CD14-positive monocyte (primary cell): Measurements from ENCODE around the gene PRR15. TPM values are rescaled to one million over a fixed set of nuclear protein-coding genes. Genes with fewer than 3 reads are reported as not detected.

Source experiments
- DNase-seq, 3 donors: peaks; one replicate each; pipeline ENCODE4 v3.0.0-alpha.2; 2011 to 2022
- H2AFZ ChIP-seq: 2 replicates; pipeline ENCODE4 v1.6.0; 2012; ENCODE audit warnings: mild to moderate bottlenecking, low read depth, low read length, inconsistent platforms; ENCODE audit not compliant: insufficient read depth, poor library complexity, severe bottlenecking
- H3K27ac ChIP-seq, 2 donors: 1 replicate in 1 of 2; 2 replicates in 1 of 2; pipeline ENCODE4 v1.5.1; 2012 to 2013; ENCODE audit warnings: low read length in 2 of 2, control low read depth in 1 of 2, inconsistent platforms in 1 of 2, low read depth in 1 of 2, mild to moderate bottlenecking in 1 of 2
- H3K27me3 ChIP-seq, 2 donors: one replicate each; pipeline versions ENCODE4 v1.6.0 to v1.6.1; 2011 to 2013; ENCODE audit warnings: low read length in 2 of 2; ENCODE audit not compliant: control insufficient read depth in 2 of 2, insufficient read depth in 2 of 2
- H3K36me3 ChIP-seq, 2 donors: replicated peaks in 1 of 2; 1 replicate in 1 of 2; 2 replicates in 1 of 2; pipeline versions ENCODE4 v1.5.1 to v1.6.1; 2012 to 2013; ENCODE audit warnings: low read length in 2 of 2, control low read depth in 1 of 2, inconsistent platforms in 1 of 2, mild to moderate bottlenecking in 1 of 2; ENCODE audit not compliant: insufficient read depth in 2 of 2, control insufficient read depth in 1 of 2
- H3K4me1 ChIP-seq, 2 donors: 1 replicate in 1 of 2; 2 replicates in 1 of 2; pipeline versions ENCODE4 v1.5.1 to v1.6.1; 2012 to 2013; ENCODE audit warnings: low read length in 2 of 2, control low read depth in 1 of 2, inconsistent platforms in 1 of 2, mild to moderate bottlenecking in 1 of 2, moderate library complexity in 1 of 2; ENCODE audit not compliant: insufficient read depth in 2 of 2, control insufficient read depth in 1 of 2
- H3K4me2 ChIP-seq: replicated peaks from 2 replicates; pipeline ENCODE3; 2012; ENCODE audit warnings: low read length, moderate library complexity, mild to moderate bottlenecking; ENCODE audit not compliant: poor library complexity, severe bottlenecking; ENCODE audit errors: extremely low read depth
- H3K4me3 ChIP-seq, 3 experiments: fragments of 200-600 bp in 1 of 3; sonication (generic) in 1 of 3; replicated peaks in 1 of 3; 1 replicate in 2 of 3; 2 replicates in 1 of 3; pipeline ENCODE4 v1.5.1; 2011 to 2013; ENCODE audit warnings: low read length in 3 of 3, mild to moderate bottlenecking in 3 of 3, control low read depth in 2 of 3, low read depth in 2 of 3, inconsistent platforms in 1 of 3, moderate library complexity in 1 of 3
- H3K79me2 ChIP-seq: 2 replicates; pipeline ENCODE4 v1.6.0; 2012; ENCODE audit warnings: mild to moderate bottlenecking, control low read depth, inconsistent platforms, low read length, moderate library complexity; ENCODE audit not compliant: insufficient read depth
- H3K9ac ChIP-seq: 2 replicates; pipeline ENCODE4 v1.6.0; 2017; ENCODE audit warnings: low read length, mild to moderate bottlenecking; ENCODE audit not compliant: insufficient read depth, poor library complexity, severe bottlenecking
- H3K9me3 ChIP-seq, 2 donors: replicated peaks in 1 of 2; 1 replicate in 1 of 2; 2 replicates in 1 of 2; pipeline versions ENCODE4 v1.5.1 to v1.6.1; 2012 to 2013; ENCODE audit warnings: low read length in 2 of 2, control low read depth in 1 of 2; ENCODE audit not compliant: control insufficient read depth in 1 of 2, insufficient read depth in 1 of 2
- H4K20me1 ChIP-seq: 2 replicates; pipeline ENCODE4 v1.6.0; 2012; ENCODE audit warnings: mild to moderate bottlenecking, low read length, control low read depth, moderate library complexity; ENCODE audit not compliant: insufficient read depth
- H3K27ac Mint-ChIP-seq, 7 donors: one replicate each; pipeline ENCODE4 v1.8.0; 2020; ENCODE audit warnings: mild to moderate bottlenecking in 7 of 7, mixed read lengths in 7 of 7, moderate library complexity in 6 of 7, inconsistent platforms in 2 of 7
- H3K27me3 Mint-ChIP-seq, 3 donors: one replicate each; pipeline ENCODE4 v1.8.0; 2021 to 2022; ENCODE audit warnings: low read depth in 3 of 3, mild to moderate bottlenecking in 3 of 3, mixed read lengths in 3 of 3, moderate library complexity in 3 of 3, inconsistent platforms in 1 of 3
- H3K36me3 Mint-ChIP-seq, 2 donors: one replicate each; pipeline ENCODE4 v1.8.0; 2020; ENCODE audit warnings: mixed read lengths in 2 of 2, inconsistent platforms in 1 of 2, mild to moderate bottlenecking in 1 of 2
- H3K4me1 Mint-ChIP-seq: one replicate; pipeline ENCODE4 v1.8.0; 2020; ENCODE audit warnings: mild to moderate bottlenecking, mixed read lengths
- H3K4me3 Mint-ChIP-seq, 2 donors: one replicate each; pipeline ENCODE4 v1.8.0; 2020; ENCODE audit warnings: mild to moderate bottlenecking in 2 of 2, mixed read lengths in 2 of 2, moderate library complexity in 1 of 2
- H3K9me3 Mint-ChIP-seq, 7 donors: one replicate each; pipeline ENCODE4 v1.8.0; 2020 to 2022; ENCODE audit warnings: mixed read lengths in 7 of 7, mild to moderate bottlenecking in 6 of 7, moderate library complexity in 6 of 7, inconsistent platforms in 2 of 7
- WGBS: methylation state at CpG from one replicate; pipeline ENCODE4 v1.1.5; 2013; ENCODE audit warnings: missing lambda C conversion rate; ENCODE audit not compliant: insufficient coverage; 5-methylcytosine and 5-hydroxymethylcytosine counted together
- intact Hi-C, 2 donors: fragments of 100-400 bp; cut with micrococcal nuclease; formaldehyde crosslinking; loops; one replicate each; pipeline versions ENCODE4 v1.15.0 to v1.15.1; 2023
- polyA plus RNA-seq, 3 donors: library from polyadenylated mRNA; depleted of rRNA in 1 of 3; unstranded in 2 of 3; stranded (reverse) in 1 of 3; fragments of 300-500 nt in 2 of 3; fragments of >200 nt in 1 of 3; fragmentation: Illumina TruSeq in 2 of 3; gene quantifications; 1 replicate in 2 of 3; 2 replicates in 1 of 3; pipeline ENCODE4 v1.2.3, GENCODE V29; 2012 to 2021
- TF ChIP-seq, protein P1 (sequence below): fragments of 200-600 bp; IDR thresholded peaks from one replicate; pipeline ENCODE4 v1.8.0; 2022; ENCODE audit warnings: antibody characterized with exemption, mild to moderate bottlenecking

Gene PRR15
- polyA plus RNA-seq, 3 donors: not detected

GRCh38 chr7:29607889-29608288, 44.3 kb downstream of the PRR15 start:
- Histone ChIP-seq H3K9ac (no peak overlapping the region), H3K27me3 (no peaks in the 10 kb centered on the region), H3K4me1 (no peaks in the 10 kb centered on the region), H3K9me3 (no peaks in the 10 kb centered on the region), H2AFZ (no peak overlapping the region), H3K36me3 (no peaks in the 10 kb centered on the region), H3K27ac (no peak overlapping the region), H4K20me1 (no peaks in the 10 kb centered on the region), H3K4me2 (no peak overlapping the region), H3K4me3 (no peak overlapping the region), H3K79me2 (no peaks in the 10 kb centered on the region)
- Mint-ChIP-seq H3K4me1 (peaks cover 5% of the 10 kb centered on the region), H3K4me3 (no peak overlapping the region), H3K9me3 (peaks cover 0 to 4% (median 0%) of the 10 kb centered on the region in 7 donors), H3K36me3 (no peaks in the 10 kb centered on the region), H3K27me3 (peaks cover 2 to 6% (median 2%) of the 10 kb centered on the region in 3 donors), H3K27ac (no peak overlapping the region)
- intact Hi-C loops: no loop called here
- DNase-seq: no peak
- 83% methylated on average over 1 of the region's 4 CpGs for WGBS
- TF ChIP-seq, protein P1, sequence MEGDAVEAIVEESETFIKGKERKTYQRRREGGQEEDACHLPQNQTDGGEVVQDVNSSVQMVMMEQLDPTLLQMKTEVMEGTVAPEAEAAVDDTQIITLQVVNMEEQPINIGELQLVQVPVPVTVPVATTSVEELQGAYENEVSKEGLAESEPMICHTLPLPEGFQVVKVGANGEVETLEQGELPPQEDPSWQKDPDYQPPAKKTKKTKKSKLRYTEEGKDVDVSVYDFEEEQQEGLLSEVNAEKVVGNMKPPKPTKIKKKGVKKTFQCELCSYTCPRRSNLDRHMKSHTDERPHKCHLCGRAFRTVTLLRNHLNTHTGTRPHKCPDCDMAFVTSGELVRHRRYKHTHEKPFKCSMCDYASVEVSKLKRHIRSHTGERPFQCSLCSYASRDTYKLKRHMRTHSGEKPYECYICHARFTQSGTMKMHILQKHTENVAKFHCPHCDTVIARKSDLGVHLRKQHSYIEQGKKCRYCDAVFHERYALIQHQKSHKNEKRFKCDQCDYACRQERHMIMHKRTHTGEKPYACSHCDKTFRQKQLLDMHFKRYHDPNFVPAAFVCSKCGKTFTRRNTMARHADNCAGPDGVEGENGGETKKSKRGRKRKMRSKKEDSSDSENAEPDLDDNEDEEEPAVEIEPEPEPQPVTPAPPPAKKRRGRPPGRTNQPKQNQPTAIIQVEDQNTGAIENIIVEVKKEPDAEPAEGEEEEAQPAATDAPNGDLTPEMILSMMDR: no peak

- Mint-ChIP-seq H3K27ac (no peak overlapping the region), H3K4me3 (no peak overlapping the region), H3K27me3 (peaks cover 2 to 4% (median 2%) of the 10 kb centered on the region in 3 donors), H3K9me3 (peaks cover 0 to under 1% (median 0%) of the 10 kb centered on the region in 7 donors), H3K4me1 (peaks cover 5% of the 10 kb centered on the region), H3K36me3 (no peaks in the 10 kb centered on the region)
- Histone ChIP-seq H3K4me3 (no peak overlapping the region), H3K9ac (no peak overlapping the region), H2AFZ (no peak overlapping the region), H3K9me3 (no peaks in the 10 kb centered on the region), H3K79me2 (no peaks in the 10 kb centered on the region), H3K27me3 (no peaks in the 10 kb centered on the region), H3K4me2 (no peak overlapping the region), H3K4me1 (no peaks in the 10 kb centered on the region), H3K36me3 (no peaks in the 10 kb centered on the region), H3K27ac (no peak overlapping the region), H4K20me1 (no peaks in the 10 kb centered on the region)
- DNase-seq: no peak
- 98% methylated on average over 4 of the region's 15 CpGs for WGBS
- intact Hi-C loops: no loop called here
- TF ChIP-seq, protein P1: no peak
Measured at GRCh38 chr7:29609162-29610037, 45.8 kb downstream of the PRR15 start.
